IMR-90 (cell line): Measurements from ENCODE around the gene PLA2G4A. TPM values are rescaled to one million over a fixed set of nuclear protein-coding genes. Genes with fewer than 3 reads are reported as not detected.
A peak's percentile ranks its signal among the peaks of the same experiment; 100 is the strongest.

Experiments
- ATAC-seq: fragments of 200-7000 bp; cut with Tn5 transposase; 2 replicates; pipeline ENCODE4 v1.9.1; 2020; ENCODE audit warnings: low read depth, mild to moderate bottlenecking, moderate library complexity
- BruUV-seq: library from RNA; stranded (reverse); fragments of 400-500 nt; replicated peaks from 2 replicates; lab custom pipeline; 2021; lab: Mats Ljungman, UMichigan
- CTCF ChIA-PET: fragments of 300-600 bp; formaldehyde crosslinking; extraction: SDS; loops from one replicate; lab custom pipeline; 2021; ENCODE audit warnings: antibody characterized with exemption; lab: Yijun Ruan, JAX
- POLR2A ChIA-PET: fragments of 300-600 bp; sonication (Branson Sonifier 250); formaldehyde crosslinking; loops from one replicate; lab custom pipeline; 2022; ENCODE audit warnings: antibody characterized with exemption; ENCODE audit not compliant: unreplicated experiment; lab: Charles Lee
- DNase-seq: peaks from one replicate; pipeline ENCODE4 v3.0.0; 2013
- H2AFZ ChIP-seq: replicated peaks from 2 replicates; pipeline ENCODE3; 2013; ENCODE audit warnings: low read length, mild to moderate bottlenecking; ENCODE audit not compliant: poor library complexity
- H2AK5ac ChIP-seq: 2 replicates; pipeline ENCODE4 v1.6.1; 2013; ENCODE audit warnings: low read depth, low read length, inconsistent platforms
- H2AK9ac ChIP-seq: replicated peaks from 2 replicates; pipeline ENCODE3; 2013; ENCODE audit warnings: mild to moderate bottlenecking, low read depth, low read length, moderate library complexity; ENCODE audit not compliant: poor library complexity
- H2BK120ac ChIP-seq: 2 replicates; pipeline ENCODE4 v1.6.1; 2013; ENCODE audit warnings: low read depth, low read length, inconsistent platforms
- H2BK15ac ChIP-seq: 3 replicates; pipeline ENCODE4 v1.6.1; 2013; ENCODE audit warnings: low read depth, low read length, inconsistent platforms
- H2BK20ac ChIP-seq: 2 replicates; pipeline ENCODE4 v1.6.1; 2013; ENCODE audit warnings: low read depth, mild to moderate bottlenecking, inconsistent platforms, low read length, moderate library complexity
- H2BK5ac ChIP-seq: 2 replicates; pipeline ENCODE4 v1.6.1; 2013; ENCODE audit warnings: mild to moderate bottlenecking, low read depth, low read length, inconsistent platforms; ENCODE audit not compliant: poor library complexity, severe bottlenecking
- H3K14ac ChIP-seq: replicated peaks from 2 replicates; pipeline ENCODE4 v1.6.1; 2013; ENCODE audit warnings: low read depth, low read length, inconsistent platforms
- H3K18ac ChIP-seq: 2 replicates; pipeline ENCODE4 v1.6.1; 2013; ENCODE audit warnings: low read depth, low read length, control low read depth
- H3K23ac ChIP-seq: 2 replicates; pipeline ENCODE4 v1.6.1; 2013; ENCODE audit warnings: low read depth, low read length, inconsistent platforms
- H3K27ac ChIP-seq: 2 replicates; pipeline ENCODE4 v1.5.1; 2013; ENCODE audit warnings: mild to moderate bottlenecking, control low read depth, low read length; ENCODE audit not compliant: insufficient read depth
- H3K27me3 ChIP-seq: 2 replicates; pipeline ENCODE4 v1.6.1; 2013; ENCODE audit warnings: low read length; ENCODE audit not compliant: control insufficient read depth, insufficient read depth
- H3K36me3 ChIP-seq: 2 replicates; pipeline ENCODE4 v1.6.1; 2013; ENCODE audit warnings: low read length, mixed read lengths; ENCODE audit not compliant: control insufficient read depth, insufficient read depth
- H3K4ac ChIP-seq: 2 replicates; pipeline ENCODE4 v1.6.1; 2013; ENCODE audit warnings: low read depth, low read length, inconsistent platforms
- H3K4me1 ChIP-seq: 2 replicates; pipeline ENCODE4 v1.6.1; 2013; ENCODE audit warnings: low read length, mixed read lengths; ENCODE audit not compliant: control insufficient read depth, insufficient read depth
- H3K4me2 ChIP-seq: 2 replicates; pipeline ENCODE4 v1.6.1; 2013; ENCODE audit warnings: low read depth, mild to moderate bottlenecking, control low read depth, low read length, moderate library complexity
- H3K4me3 ChIP-seq: 2 replicates; pipeline ENCODE4 v1.5.1; 2013; ENCODE audit warnings: low read depth, mild to moderate bottlenecking, control low read depth, low read length, moderate library complexity; ENCODE audit not compliant: insufficient read depth
- H3K56ac ChIP-seq: 2 replicates; pipeline ENCODE4 v1.6.1; 2013; ENCODE audit warnings: low read length, inconsistent platforms; ENCODE audit not compliant: insufficient read depth; ENCODE audit errors: extremely low read depth
- H3K79me1 ChIP-seq, 2 experiments: 2 replicates each; pipeline ENCODE4 v1.6.1; 2013; ENCODE audit warnings: low read length in 2 of 2, inconsistent platforms in 1 of 2, low read depth in 1 of 2
- H3K9ac ChIP-seq: 2 replicates; pipeline ENCODE4 v1.6.1; 2013; ENCODE audit warnings: low read depth, low read length, control low read depth
- H3K9me1 ChIP-seq: 2 replicates; pipeline ENCODE4 v1.6.1; 2013; ENCODE audit warnings: low read length, inconsistent platforms; ENCODE audit not compliant: insufficient read depth
- H3K9me3 ChIP-seq: 2 replicates; pipeline ENCODE4 v1.6.1; 2013; ENCODE audit warnings: low read length; ENCODE audit not compliant: control insufficient read depth, insufficient read depth
- H4K20me1 ChIP-seq: 2 replicates; pipeline ENCODE4 v1.6.1; 2013; ENCODE audit warnings: low read length, inconsistent platforms; ENCODE audit not compliant: insufficient read depth
- H4K5ac ChIP-seq: 2 replicates; pipeline ENCODE4 v1.6.1; 2013; ENCODE audit warnings: mild to moderate bottlenecking, low read depth, low read length, control low read depth
- H4K8ac ChIP-seq, 2 experiments: 2 replicates each; pipeline ENCODE4 v1.6.1; 2013; ENCODE audit warnings: low read depth in 2 of 2, low read length in 2 of 2, control low read depth in 1 of 2, inconsistent platforms in 1 of 2
- H4K91ac ChIP-seq: 2 replicates; pipeline ENCODE4 v1.6.1; 2013; ENCODE audit warnings: low read depth, low read length, inconsistent platforms; ENCODE audit not compliant: insufficient read depth
- CEBPB ChIP-seq: IDR thresholded peaks from 2 replicates; pipeline ENCODE4 v1.6.1; 2012; ENCODE audit warnings: low read depth, low read length, improper control_type of control experiment
- MXI1 ChIP-seq: IDR thresholded peaks from 2 replicates; pipeline ENCODE4 v1.6.1; 2012; ENCODE audit warnings: low read depth, mild to moderate bottlenecking, low read length, moderate library complexity, borderline replicate concordance
- dilution Hi-C: fragments of 300-500 bp; cut with HindIII; formaldehyde crosslinking; loops from one replicate; pipeline ENCODE4 v1.14.3; 2018; ENCODE audit warnings: low sequenced_read_pairs; ENCODE audit not compliant: unreplicated experiment
- in situ Hi-C: fragments of 300-500 bp; cut with MboI; formaldehyde crosslinking; loops from 3 replicates; pipeline ENCODE4 v1.14.3; 2019; ENCODE audit warnings: low sequenced_read_pairs, inconsistent platforms, mixed read lengths
- intact Hi-C: fragments of 100-400 bp; cut with micrococcal nuclease; formaldehyde crosslinking; loops from 2 replicates; pipeline ENCODE4 v1.10.0; 2022
- polyA plus RNA-seq, 3 experiments: library from polyadenylated mRNA; depleted of rRNA; stranded (reverse); fragments of >200 nt; gene quantifications; 2 replicates each; pipeline ENCODE4 v1.2.3, GENCODE V29; 2012; ENCODE audit warnings: low replicate concordance in 1 of 3
- total RNA-seq: library from RNA; depleted of rRNA; stranded (reverse); fragments of >200 nt; gene quantifications from 2 replicates; pipeline ENCODE4 v1.2.3, GENCODE V29; 2012

Gene PLA2G4A
- total and polyA plus RNA-seq, 2 of the 4 experiments (the other 2 are of a cell fraction): 1.6 to 3.8 TPM

DNA sequence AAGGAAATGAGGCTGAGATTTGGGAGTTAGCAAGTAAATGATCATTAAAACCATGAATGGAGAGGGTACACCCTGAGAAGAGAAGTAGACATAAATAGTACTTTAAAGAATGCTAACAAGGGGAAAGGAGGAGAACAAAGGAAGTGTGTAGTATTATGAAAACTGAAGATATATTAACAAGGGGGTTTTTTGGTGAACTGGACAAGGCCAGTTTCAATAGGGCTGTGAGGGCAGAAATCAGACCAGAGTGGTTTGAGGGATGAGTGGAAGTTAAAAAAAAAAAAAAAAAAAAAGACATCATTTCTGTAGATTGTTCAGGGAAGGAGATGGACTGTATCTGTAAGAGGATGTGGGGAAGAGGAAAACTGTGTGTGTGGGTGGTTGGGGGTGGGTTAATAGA lies 137.1 kb downstream of the PLA2G4A start:
- H4K8ac ChIP-seq: no peak overlapping the region; a peak in 1 of 4 replicates
- H3K23ac ChIP-seq: no peak overlapping the region
- intact Hi-C loops (no loop called here), in situ Hi-C loops (no loop called here), dilution Hi-C loops (no loop called here)
- peak overlapping the region; percentile 7; the same call in 1 of the 2 replicates for H2AK5ac ChIP-seq
- peaks cover 2% of the 10 kb centered on the region; the same call in 1 of the 2 replicates for H3K4me1 ChIP-seq
- ChIA-PET CTCF (no interaction called here), POLR2A (no interaction called here)
- peak overlapping the region; percentile 78; the same call in 1 of the 2 replicates for H3K18ac ChIP-seq
- no peak overlapping the region for H2AK9ac ChIP-seq
- no peaks in the 10 kb centered on the region for H3K36me3 ChIP-seq
- no peaks in the 10 kb centered on the region for H3K9me3 ChIP-seq
- H3K4me2 ChIP-seq: no peak overlapping the region
- H4K91ac ChIP-seq: no peak overlapping the region
- no peaks in the 10 kb centered on the region for H3K27me3 ChIP-seq
- 0 out of 2 replicates have a peak overlapping the region, but pooled peaks have one; percentile 31 for H3K14ac ChIP-seq
- no peak overlapping the region for H3K4ac ChIP-seq
- ATAC-seq (no peak), DNase-seq (peak; percentile 26)
- no peak overlapping the region for H3K9ac ChIP-seq
- no peaks in the 10 kb centered on the region for H4K20me1 ChIP-seq
- no peak for TF ChIP-seq CEBPB
- TF ChIP-seq MXI1: no peak
- no peak overlapping the region for H3K27ac ChIP-seq
- H3K4me3 ChIP-seq: no peak overlapping the region
- H2AFZ ChIP-seq: no peak overlapping the region
- no peak overlapping the region; the same call in 1 of the 2 replicates for H2BK120ac ChIP-seq
- no peaks in the 10 kb centered on the region for H3K9me1 ChIP-seq
- no TSS peak for BruUV-seq
- H2BK15ac ChIP-seq: no peak overlapping the region
- no peak overlapping the region for H2BK5ac ChIP-seq
- no peaks in the 10 kb centered on the region for H3K79me1 ChIP-seq
- no peak overlapping the region for H3K56ac ChIP-seq
- peak overlapping the region; percentile 56; the same call in 1 of the 2 replicates for H4K5ac ChIP-seq
- H2BK20ac ChIP-seq: peak overlapping the region; percentile 39
